HUES48 (cell line): Measurements from ENCODE around the gene BRD8.

Experiments
- H3K27ac ChIP-seq: one replicate; pipeline ENCODE4 v1.7.0; 2013; ENCODE audit warnings: low read depth, low read length, inconsistent platforms
- H3K27me3 ChIP-seq: 2 replicates; pipeline ENCODE4 v1.6.1; 2013; ENCODE audit warnings: mild to moderate bottlenecking, low read length; ENCODE audit not compliant: control insufficient read depth, insufficient read depth
- H3K36me3 ChIP-seq: 2 replicates; pipeline ENCODE4 v1.6.1; 2013; ENCODE audit warnings: low read length; ENCODE audit not compliant: control insufficient read depth, insufficient read depth
- H3K4me1 ChIP-seq: 2 replicates; pipeline ENCODE4 v1.6.1; 2013; ENCODE audit warnings: mild to moderate bottlenecking, low read length; ENCODE audit not compliant: control insufficient read depth, insufficient read depth
- H3K4me3 ChIP-seq: 2 replicates; pipeline ENCODE4 v1.5.1; 2013; ENCODE audit warnings: mild to moderate bottlenecking, low read depth, low read length
- H3K9ac ChIP-seq: 2 replicates; pipeline ENCODE4 v1.6.1; 2013; ENCODE audit warnings: mild to moderate bottlenecking, low read depth, low read length, moderate library complexity
- H3K9me3 ChIP-seq: 2 replicates; pipeline ENCODE4 v1.6.1; 2013; ENCODE audit warnings: low read length; ENCODE audit not compliant: control insufficient read depth, insufficient read depth

BRD8 gene

GRCh38 chr5:138102454-138103318 is 75.7 kb downstream of the BRD8 start:
- H3K4me3 ChIP-seq = no peak overlapping the region
- peaks cover 31% of the 10 kb centered on the region for H3K27me3 ChIP-seq
- H3K9me3 ChIP-seq = no peaks in the 10 kb centered on the region
- H3K4me1 ChIP-seq = peaks cover 15% of the 10 kb centered on the region
- no peak overlapping the region for H3K9ac ChIP-seq
- no peaks in the 10 kb centered on the region for H3K36me3 ChIP-seq
- peak overlapping the region; percentile 82 for H3K27ac ChIP-seq

- Histone ChIP-seq H3K9me3 (no peaks in the 10 kb centered on the region), H3K27ac (no peak overlapping the region), H3K4me3 (no peak overlapping the region), H3K9ac (no peak overlapping the region), H3K27me3 (peaks cover 73% of the 10 kb centered on the region), H3K4me1 (peaks cover 45% of the 10 kb centered on the region), H3K36me3 (no peaks in the 10 kb centered on the region)
Observed at GRCh38 chr5:138096997-138097828, 81.2 kb downstream of the BRD8 start.

- peak overlapping the region; percentile 86 for H3K27ac ChIP-seq
- H3K4me1 ChIP-seq = peaks cover 50% of the 10 kb centered on the region
Observed at GRCh38 chr5:138096363-138096762, 82.1 kb downstream of the BRD8 start.

GRCh38 chr5:138095100-138095907 is 83.1 kb downstream of the BRD8 start:
- Histone ChIP-seq H3K4me1 (peaks cover 50% of the 10 kb centered on the region), H3K4me3 (peak overlapping the region; percentile 41), H3K9me3 (no peaks in the 10 kb centered on the region), H3K36me3 (no peaks in the 10 kb centered on the region), H3K27me3 (peaks cover 85% of the 10 kb centered on the region), H3K27ac (peak overlapping the region; percentile 86), H3K9ac (no peak overlapping the region)

More at GRCh38 chr5:138096363-138096762, 82.1 kb downstream of the BRD8 start:
- peaks cover 76% of the 10 kb centered on the region for H3K27me3 ChIP-seq
- H3K9ac ChIP-seq = no peak overlapping the region
- no peaks in the 10 kb centered on the region for H3K36me3 ChIP-seq
- no peak overlapping the region for H3K4me3 ChIP-seq
- H3K9me3 ChIP-seq = no peaks in the 10 kb centered on the region

- H3K9me3 ChIP-seq = no peaks in the 10 kb centered on the region
- H3K4me1 ChIP-seq = peaks cover 50% of the 10 kb centered on the region
- H3K27me3 ChIP-seq = peaks cover 86% of the 10 kb centered on the region
- no peak overlapping the region for H3K27ac ChIP-seq
- H3K9ac ChIP-seq = no peak overlapping the region
- H3K36me3 ChIP-seq = no peaks in the 10 kb centered on the region
- no peak overlapping the region for H3K4me3 ChIP-seq
Observed at GRCh38 chr5:138093036-138093435, 85.4 kb downstream of the BRD8 start.

- H3K36me3 ChIP-seq = no peaks in the 10 kb centered on the region
- peaks cover 84% of the 10 kb centered on the region for H3K27me3 ChIP-seq
- peaks cover 48% of the 10 kb centered on the region for H3K4me1 ChIP-seq
Observed at GRCh38 chr5:138092301-138092700, 86.1 kb downstream of the BRD8 start.

GRCh38 chr5:138091685-138092084 is 86.7 kb downstream of the BRD8 start:
- Histone ChIP-seq H3K27ac (peak overlapping the region; percentile 35), H3K9me3 (no peaks in the 10 kb centered on the region), H3K9ac (no peak overlapping the region), H3K4me1 (peaks cover 45% of the 10 kb centered on the region), H3K4me3 (peak overlapping the region; percentile 30; the same call in 1 of the 2 replicates), H3K27me3 (peaks cover 78% of the 10 kb centered on the region), H3K36me3 (no peaks in the 10 kb centered on the region)

More at GRCh38 chr5:138092301-138092700, 86.1 kb downstream of the BRD8 start:
- Histone ChIP-seq H3K27ac (peak overlapping the region; percentile 35), H3K9me3 (no peaks in the 10 kb centered on the region), H3K9ac (no peak overlapping the region), H3K4me3 (peak overlapping the region; percentile 30; the same call in 1 of the 2 replicates)
